Right atrium auricular region (tissue), 2 donors: ENCODE measurements around the gene LIMS3. TPM values are rescaled to one million over a fixed set of nuclear protein-coding genes. Genes with fewer than 3 reads are reported as not detected.
"Not testable (repeated sequence)": the region's sequence is repeated elsewhere in the genome, so short reads cannot be mapped to it uniquely, and the experiment has no call there.

Experiments used
- DNase-seq: peaks from one replicate; pipeline ENCODE4 v3.0.0-alpha.2; 2019; ENCODE audit warnings: low spot score
- H3K27ac ChIP-seq, 2 donors: fragments of 200-600 bp; sonication (generic); 1 replicate in 1 of 2; 2 replicates in 1 of 2; pipeline ENCODE4 v1.5.1; 2016 to 2019
- H3K27me3 ChIP-seq, 2 donors: fragments of 200-600 bp; sonication (generic); one replicate each; pipeline versions ENCODE4 v1.5.1 to v1.6.0; 2017 to 2019
- H3K36me3 ChIP-seq: fragments of 200-600 bp; sonication (generic); one replicate; pipeline ENCODE4 v1.5.1; 2016
- H3K4me1 ChIP-seq, 2 donors: fragments of 200-600 bp; sonication (generic); one replicate each; pipeline versions ENCODE4 v1.5.1 to v1.6.0; 2017 to 2019
- H3K4me3 ChIP-seq, 2 donors: fragments of 200-600 bp; sonication (generic); 1 replicate in 1 of 2; 2 replicates in 1 of 2; pipeline ENCODE4 v1.5.1; 2017 to 2019; ENCODE audit warnings: mild to moderate bottlenecking in 1 of 2, moderate library complexity in 1 of 2
- H3K9me3 ChIP-seq, 2 donors: fragments of 200-600 bp; sonication (generic); one replicate each; pipeline ENCODE4 v1.5.1; 2019
- total RNA-seq, 2 donors: library from RNA; depleted of rRNA; stranded (reverse); fragments of >200 nt; gene quantifications; one replicate each; pipeline ENCODE4 v1.1.0, GENCODE V29; 2016

LIMS3 gene
- total RNA-seq, 2 donors from 2014 or later, result 4.4 to 4.6 TPM

DNA sequence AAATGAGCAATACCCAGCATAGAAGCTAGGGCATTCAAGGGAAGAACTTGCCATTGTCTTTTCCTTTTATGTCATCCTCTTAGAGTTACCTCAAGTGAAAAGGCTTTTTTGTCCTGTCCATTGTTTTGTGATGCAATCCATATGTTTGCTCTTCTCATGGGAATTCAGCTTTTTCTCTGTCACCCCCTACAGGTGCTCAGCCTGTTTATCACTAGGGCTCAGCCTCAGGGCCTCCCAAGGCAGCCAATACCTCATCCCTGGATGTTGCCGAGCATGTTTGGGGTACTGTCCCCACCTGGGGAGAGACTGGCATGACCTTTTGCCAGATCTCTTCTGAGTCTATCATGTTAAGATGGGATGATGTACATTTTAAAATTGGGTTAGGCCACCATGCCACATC, 65.5 kb downstream of the LIMS3 start:
- not testable (repeated sequence) for H3K4me3 ChIP-seq, H3K36me3 ChIP-seq, DNase-seq, H3K27ac ChIP-seq, H3K9me3 ChIP-seq, H3K27me3 ChIP-seq, H3K4me1 ChIP-seq

DNA sequence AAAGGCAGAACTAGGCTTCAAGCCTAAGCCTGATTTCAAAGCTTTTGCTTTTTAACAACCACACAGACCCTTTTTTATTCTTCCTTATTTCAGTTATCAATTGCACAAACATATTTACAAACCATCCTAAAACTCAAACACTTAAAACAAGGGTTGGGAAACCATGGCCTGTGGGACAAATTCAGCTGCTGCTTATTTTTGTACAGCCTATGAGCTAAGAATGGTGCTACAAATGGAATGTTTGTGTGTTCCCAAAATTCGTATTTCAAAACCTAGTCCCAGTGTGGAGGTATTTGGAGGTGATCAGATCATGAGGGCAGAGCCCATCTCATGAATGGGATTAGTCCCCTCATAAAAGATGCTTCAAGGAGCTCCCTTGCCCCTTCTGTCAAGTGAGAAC, 67.0 kb downstream of the LIMS3 start:
- not testable (repeated sequence) for H3K36me3 ChIP-seq, H3K27ac ChIP-seq, H3K9me3 ChIP-seq, H3K4me1 ChIP-seq, H3K4me3 ChIP-seq, H3K27me3 ChIP-seq, DNase-seq

DNA sequence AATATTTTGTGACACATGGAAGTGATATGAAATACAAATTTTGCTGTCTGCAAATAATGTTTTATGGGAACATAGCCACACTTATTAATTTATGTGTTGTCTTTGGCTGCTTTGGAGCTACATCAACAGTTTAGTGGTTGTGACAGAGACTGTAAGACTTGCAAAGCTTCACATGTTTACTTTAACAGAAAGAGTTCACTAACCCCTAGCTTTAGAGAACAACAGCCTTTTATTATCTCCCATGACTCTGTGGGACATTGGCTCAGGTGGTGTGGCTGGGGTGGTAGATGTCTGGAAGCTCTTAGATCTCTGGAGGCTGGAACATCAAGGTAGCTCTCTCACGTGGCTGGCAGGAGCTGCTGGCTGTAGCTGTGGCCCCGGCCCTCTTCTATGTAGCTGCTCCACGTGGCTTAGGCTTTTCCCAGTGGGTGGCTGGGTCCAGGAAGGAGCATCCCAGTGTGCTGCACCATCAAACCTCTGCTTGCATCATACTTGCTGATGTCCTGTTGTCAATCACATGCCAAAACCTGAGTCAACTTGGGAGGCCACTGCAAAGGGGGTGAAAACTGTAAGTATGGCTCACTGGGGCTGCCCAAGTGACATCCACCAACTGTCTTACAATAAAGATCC, 67.7 kb downstream of the LIMS3 start:
- not testable (repeated sequence) for DNase-seq, H3K36me3 ChIP-seq, H3K9me3 ChIP-seq, H3K27ac ChIP-seq, H3K4me1 ChIP-seq, H3K27me3 ChIP-seq, H3K4me3 ChIP-seq

DNA sequence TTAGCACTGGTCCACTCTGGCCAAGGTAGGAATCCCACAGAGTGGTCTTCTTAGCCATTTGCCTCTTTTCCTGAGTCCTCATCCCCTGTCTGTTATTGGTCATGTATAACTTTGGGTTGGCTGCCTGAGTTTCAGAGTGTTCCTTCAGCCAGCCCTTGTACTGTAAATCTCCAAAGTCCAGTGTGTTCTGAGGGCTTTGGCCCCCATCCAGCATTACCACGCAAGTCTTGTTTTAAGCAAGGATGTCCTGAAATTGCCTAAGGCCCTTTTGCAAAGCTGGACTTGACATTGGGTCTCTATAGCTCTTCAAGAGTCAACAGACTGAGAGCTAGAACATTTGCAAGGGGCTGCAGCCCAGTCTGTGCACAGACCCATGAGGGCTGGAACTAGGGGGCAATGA, 68.4 kb downstream of the LIMS3 start:
- not testable (repeated sequence) for H3K36me3 ChIP-seq, DNase-seq, H3K4me1 ChIP-seq, H3K27ac ChIP-seq, H3K27me3 ChIP-seq, H3K9me3 ChIP-seq, H3K4me3 ChIP-seq

DNA sequence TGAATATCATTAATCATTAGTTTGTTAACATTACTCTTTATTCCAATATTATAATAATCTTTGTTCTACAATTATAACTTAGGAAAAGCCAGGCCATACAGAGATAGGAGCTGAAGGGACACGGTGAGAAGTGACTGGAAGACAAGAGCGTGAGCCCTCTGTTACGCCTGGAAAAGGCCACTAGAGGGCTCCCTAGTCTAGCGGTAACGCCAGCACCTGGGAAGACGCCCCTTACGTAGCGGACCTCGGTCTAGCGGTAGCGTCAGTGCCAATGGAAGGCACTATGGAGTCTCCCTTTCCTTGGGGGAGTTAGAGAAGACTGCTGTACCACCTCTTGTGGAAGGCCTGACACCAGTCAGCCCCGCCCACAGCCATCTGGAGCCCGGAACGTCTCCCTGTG, 71.4 kb downstream of the LIMS3 start:
- H3K9me3 ChIP-seq, H3K4me1 ChIP-seq, H3K36me3 ChIP-seq, H3K27me3 ChIP-seq, H3K4me3 ChIP-seq, H3K27ac ChIP-seq, DNase-seq: not testable (repeated sequence)

DNA sequence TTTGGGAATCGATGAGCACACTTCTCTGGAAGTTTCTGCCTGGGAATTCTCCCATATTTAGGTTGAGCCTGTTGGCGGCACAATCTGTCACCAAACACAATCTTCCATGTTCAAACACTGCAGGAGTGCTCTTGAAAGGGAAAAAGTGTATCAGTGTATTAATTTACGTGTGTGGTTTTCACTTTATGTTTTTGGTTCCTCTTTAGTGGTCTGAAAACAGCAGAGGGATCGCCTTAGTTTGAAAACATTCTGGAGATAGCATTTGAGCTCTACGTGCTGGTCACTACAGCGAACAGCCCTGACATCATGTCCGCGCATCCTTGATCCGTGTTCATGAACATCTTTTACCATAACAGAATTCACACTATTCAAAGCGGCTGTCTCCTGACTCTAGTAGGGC, 73.2 kb downstream of the LIMS3 start:
- not testable (repeated sequence) for H3K27me3 ChIP-seq, DNase-seq, H3K9me3 ChIP-seq, H3K4me1 ChIP-seq, H3K4me3 ChIP-seq, H3K27ac ChIP-seq, H3K36me3 ChIP-seq

Other genes starting within 250 kb of the LIMS3 start
- gene RGPD5, start 104.4 kb upstream of the LIMS3 start, total RNA-seq, result 10 to 100 TPM; 11.3 to 14.9 TPM
- 10 to 100 TPM; 17.9 to 27.4 TPM for gene MALL, start 217.1 kb downstream of the LIMS3 start, total RNA-seq